Measurements from ENCODE around the gene LY6G5C.

DNA sequence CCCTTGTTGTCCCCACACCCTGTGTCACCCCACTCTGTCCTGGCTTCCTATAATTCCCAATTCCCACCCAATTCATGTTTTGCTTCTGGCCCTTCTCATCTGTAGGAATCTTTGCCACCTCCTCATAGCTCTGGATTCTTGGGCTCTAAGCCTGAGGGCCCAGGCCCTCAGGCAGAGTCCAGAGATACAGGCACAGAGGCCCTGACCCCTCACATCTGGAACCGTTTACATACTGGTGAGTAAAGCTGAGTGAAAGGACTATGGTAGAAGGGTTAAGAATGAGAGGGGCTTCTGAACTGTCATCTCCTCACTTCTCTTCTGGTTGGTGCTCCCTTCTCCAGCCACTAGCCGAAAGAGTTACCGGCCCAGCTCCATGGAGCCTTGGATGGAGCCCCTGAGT, 46.7 kb downstream of the LY6G5C start:
- TF ChIP-seq, protein P1, sequence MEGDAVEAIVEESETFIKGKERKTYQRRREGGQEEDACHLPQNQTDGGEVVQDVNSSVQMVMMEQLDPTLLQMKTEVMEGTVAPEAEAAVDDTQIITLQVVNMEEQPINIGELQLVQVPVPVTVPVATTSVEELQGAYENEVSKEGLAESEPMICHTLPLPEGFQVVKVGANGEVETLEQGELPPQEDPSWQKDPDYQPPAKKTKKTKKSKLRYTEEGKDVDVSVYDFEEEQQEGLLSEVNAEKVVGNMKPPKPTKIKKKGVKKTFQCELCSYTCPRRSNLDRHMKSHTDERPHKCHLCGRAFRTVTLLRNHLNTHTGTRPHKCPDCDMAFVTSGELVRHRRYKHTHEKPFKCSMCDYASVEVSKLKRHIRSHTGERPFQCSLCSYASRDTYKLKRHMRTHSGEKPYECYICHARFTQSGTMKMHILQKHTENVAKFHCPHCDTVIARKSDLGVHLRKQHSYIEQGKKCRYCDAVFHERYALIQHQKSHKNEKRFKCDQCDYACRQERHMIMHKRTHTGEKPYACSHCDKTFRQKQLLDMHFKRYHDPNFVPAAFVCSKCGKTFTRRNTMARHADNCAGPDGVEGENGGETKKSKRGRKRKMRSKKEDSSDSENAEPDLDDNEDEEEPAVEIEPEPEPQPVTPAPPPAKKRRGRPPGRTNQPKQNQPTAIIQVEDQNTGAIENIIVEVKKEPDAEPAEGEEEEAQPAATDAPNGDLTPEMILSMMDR (conservative IDR thresholded peaks at IDR 0.05): no peak
- TF ChIP-seq ZFX (IDR thresholded peaks at IDR 0.05): no peak
